Smooth muscle cell of the coronary artery (primary cell): ENCODE data around the gene NFIB. TPM values are rescaled to one million over a fixed set of nuclear protein-coding genes. Genes with fewer than 3 reads are reported as not detected.

ENCODE experiments used
- total RNA-seq: library from RNA; depleted of rRNA; stranded (reverse); fragments of >200 nt; gene quantifications from 2 replicates; pipeline ENCODE4 v1.2.3, GENCODE V29; 2014; ENCODE audit warnings: low replicate concordance

Gene NFIB
- total RNA-seq: 24.0 and 42.1 TPM in 2 replicates

GRCh38 chr9:14313951-14314423 lies at the start of gene NFIB:
TSS of gene NFIB (minus strand) at chr9:14314141. CDS start at chr9:14313511, 630 bp downstream.

